AG09319 (cell line): ENCODE data around the gene KLHL29.

ENCODE experiments used
- DNase-seq: peaks from one replicate; pipeline ENCODE4 v3.0.0-alpha.2; 2010; ENCODE audit warnings: low read depth; ENCODE audit errors: extremely low read depth
- CTCF ChIP-seq: IDR thresholded peaks from 2 replicates; pipeline ENCODE4 v1.5.1; 2011; ENCODE audit warnings: low read depth, mild to moderate bottlenecking, inconsistent platforms, low read length, moderate library complexity

Gene KLHL29

GRCh38 chr2:23483791-23484190 lies 98.8 kb downstream of the KLHL29 start:
- no peak for TF ChIP-seq CTCF
- DNase-seq: no peak

GRCh38 chr2:23484275-23484674 lies 99.3 kb downstream of the KLHL29 start:
- TF ChIP-seq CTCF: no peak
- no peak for DNase-seq

GRCh38 chr2:23484767-23485166 lies 99.8 kb downstream of the KLHL29 start:
- DNase-seq: no peak
- TF ChIP-seq CTCF: no peak

- TF ChIP-seq CTCF: no peak
- DNase-seq: no peak
Observed at GRCh38 chr2:23485261-23485660, 100.3 kb downstream of the KLHL29 start.

- DNase-seq: no peak
- no peak for TF ChIP-seq CTCF
Observed at GRCh38 chr2:23485841-23486683, 101.1 kb downstream of the KLHL29 start.

- TF ChIP-seq CTCF: no peak
- no peak for DNase-seq
Observed at GRCh38 chr2:23486684-23487075, 101.7 kb downstream of the KLHL29 start.

- peak; percentile 12 for DNase-seq
Observed at GRCh38 chr2:23487735-23488492, 102.9 kb downstream of the KLHL29 start.

More at GRCh38 chr2:23487735-23488492, 102.9 kb downstream of the KLHL29 start:
- no peak for TF ChIP-seq CTCF
